H9 (cell line): ENCODE results near the gene TNKS1BP1. TPM values are rescaled to one million over a fixed set of nuclear protein-coding genes. Genes with fewer than 3 reads are reported as not detected.

Source experiments
- DNase-seq: peaks from one replicate; pipeline ENCODE4 v3.0.0-alpha.2; 2017
- H2AFZ ChIP-seq: one replicate; pipeline ENCODE4 v1.6.1; 2013; ENCODE audit warnings: mild to moderate bottlenecking, low read length, control low read depth, moderate library complexity
- H2AK5ac ChIP-seq: 2 replicates; pipeline ENCODE4 v1.6.1; 2013; ENCODE audit warnings: low read length, control low read depth, mixed read lengths; ENCODE audit not compliant: insufficient read length
- H2BK120ac ChIP-seq: one replicate; pipeline ENCODE4 v1.6.1; 2013; ENCODE audit warnings: low read depth, mild to moderate bottlenecking, low read length, control low read depth, inconsistent platforms; ENCODE audit not compliant: poor library complexity, severe bottlenecking
- H2BK12ac ChIP-seq: 2 replicates; pipeline ENCODE4 v1.6.1; 2013; ENCODE audit warnings: low read length, control low read depth, mixed read lengths, low read depth; ENCODE audit not compliant: insufficient read length
- H2BK15ac ChIP-seq: 2 replicates; pipeline ENCODE4 v1.6.1; 2013; ENCODE audit warnings: low read depth, low read length, control low read depth
- H2BK20ac ChIP-seq: one replicate; pipeline ENCODE4 v1.6.1; 2013; ENCODE audit warnings: low read depth, mild to moderate bottlenecking, low read length, control low read depth, inconsistent platforms; ENCODE audit not compliant: poor library complexity, severe bottlenecking
- H2BK5ac ChIP-seq: 2 replicates; pipeline ENCODE4 v1.6.1; 2013; ENCODE audit warnings: low read length, control low read depth, mixed read lengths; ENCODE audit not compliant: insufficient read length
- H3K14ac ChIP-seq: 2 replicates; pipeline ENCODE4 v1.6.1; 2013; ENCODE audit warnings: low read length, control low read depth; ENCODE audit not compliant: insufficient read depth
- H3K18ac ChIP-seq: 2 replicates; pipeline ENCODE4 v1.6.1; 2013; ENCODE audit warnings: low read depth, mild to moderate bottlenecking, mixed read lengths, low read length, control low read depth; ENCODE audit not compliant: insufficient read length
- H3K23ac ChIP-seq: 2 replicates; pipeline ENCODE4 v1.6.1; 2013; ENCODE audit warnings: low read length, control low read depth, mixed read lengths, low read depth; ENCODE audit not compliant: insufficient read length
- H3K23me2 ChIP-seq: 2 replicates; pipeline ENCODE4 v1.6.1; 2013; ENCODE audit warnings: low read depth, mild to moderate bottlenecking, mixed read lengths, low read length, control low read depth; ENCODE audit not compliant: insufficient read length, poor library complexity, severe bottlenecking
- H3K27ac ChIP-seq: 2 replicates; pipeline ENCODE4 v1.5.1; 2013; ENCODE audit warnings: low read length, control low read depth, mixed read lengths, low read depth; ENCODE audit not compliant: insufficient read length
- H3K27me3 ChIP-seq: 2 replicates; pipeline ENCODE4 v1.6.1; 2013; ENCODE audit warnings: low read length, control low read depth, inconsistent platforms; ENCODE audit not compliant: insufficient read depth
- H3K4ac ChIP-seq: 2 replicates; pipeline ENCODE4 v1.6.1; 2013; ENCODE audit warnings: low read depth, mild to moderate bottlenecking, control low read depth, inconsistent platforms, low read length, moderate library complexity
- H3K4me1 ChIP-seq: 2 replicates; pipeline ENCODE4 v1.6.1; 2013; ENCODE audit warnings: low read length, control low read depth, inconsistent platforms; ENCODE audit not compliant: insufficient read depth
- H3K4me2 ChIP-seq: 2 replicates; pipeline ENCODE4 v1.6.1; 2013; ENCODE audit warnings: low read length, control low read depth, mixed read lengths; ENCODE audit not compliant: insufficient read length, insufficient read depth
- H3K56ac ChIP-seq: 2 replicates; pipeline ENCODE4 v1.6.1; 2013; ENCODE audit warnings: low read depth, mild to moderate bottlenecking, mixed read lengths, low read length, control low read depth; ENCODE audit not compliant: insufficient read length
- H3K79me1 ChIP-seq: 2 replicates; pipeline ENCODE4 v1.6.1; 2013; ENCODE audit warnings: low read depth, mild to moderate bottlenecking, moderate library complexity, low read length, control low read depth, inconsistent platforms; ENCODE audit not compliant: insufficient read depth, poor library complexity, severe bottlenecking
- H3K79me2 ChIP-seq: 2 replicates; pipeline ENCODE4 v1.6.1; 2013; ENCODE audit warnings: low read length, control low read depth, inconsistent platforms; ENCODE audit not compliant: insufficient read depth
- H3K9ac ChIP-seq: 2 replicates; pipeline ENCODE4 v1.6.1; 2013; ENCODE audit warnings: low read length, control low read depth, mixed read lengths; ENCODE audit not compliant: insufficient read length; ENCODE audit errors: extremely low read depth
- H3K9me3 ChIP-seq: one replicate; pipeline ENCODE4 v1.6.1; 2013; ENCODE audit warnings: low read depth, low read length, inconsistent platforms; ENCODE audit not compliant: control insufficient read depth
- H3T11ph ChIP-seq: one replicate; pipeline ENCODE4 v1.6.1; 2013; ENCODE audit warnings: mild to moderate bottlenecking, low read length, control low read depth, inconsistent platforms
- H4K20me1 ChIP-seq: one replicate; pipeline ENCODE4 v1.6.1; 2013; ENCODE audit not compliant: control insufficient read depth, insufficient read length, insufficient read depth
- H4K5ac ChIP-seq: 2 replicates; pipeline ENCODE4 v1.6.1; 2013; ENCODE audit warnings: low read depth, mild to moderate bottlenecking, mixed read lengths, low read length, control low read depth; ENCODE audit not compliant: insufficient read length
- H4K8ac ChIP-seq: replicated peaks from 2 replicates; pipeline ENCODE4 v1.6.1; 2013; ENCODE audit warnings: low read length, control low read depth, mixed read lengths, low read depth; ENCODE audit not compliant: insufficient read length
- H4K91ac ChIP-seq: 2 replicates; pipeline ENCODE4 v1.6.1; 2013; ENCODE audit warnings: low read depth, mild to moderate bottlenecking, moderate library complexity, mixed read lengths, low read length, control low read depth; ENCODE audit not compliant: insufficient read length
- H3K27ac Mint-ChIP-seq, 3 experiments: 2 replicates in 2 of 3; 3 replicates in 1 of 3; pipeline ENCODE4 v1.8.0; 2020 to 2021; ENCODE audit warnings: mixed read lengths in 3 of 3, mild to moderate bottlenecking in 1 of 3, moderate library complexity in 1 of 3
- H3K27me3 Mint-ChIP-seq: 2 replicates; pipeline ENCODE4 v1.8.0; 2021; ENCODE audit warnings: low read depth, mild to moderate bottlenecking, moderate library complexity, mixed read lengths
- H3K36me3 Mint-ChIP-seq, 3 experiments: 2 replicates in 2 of 3; 3 replicates in 1 of 3; pipeline ENCODE4 v1.8.0; 2020 to 2021; ENCODE audit warnings: low read depth in 3 of 3, mixed read lengths in 3 of 3; ENCODE audit not compliant: insufficient read depth in 1 of 3
- H3K4me1 Mint-ChIP-seq, 2 experiments: 2 replicates each; pipeline ENCODE4 v1.8.0; 2020; ENCODE audit warnings: mixed read lengths in 2 of 2
- H3K4me3 Mint-ChIP-seq, 2 experiments: 2 replicates in 1 of 2; 3 replicates in 1 of 2; pipeline ENCODE4 v1.8.0; 2020 to 2021; ENCODE audit warnings: mild to moderate bottlenecking in 2 of 2, mixed read lengths in 2 of 2, moderate library complexity in 1 of 2
- H3K9me3 Mint-ChIP-seq, 2 experiments: 2 replicates in 1 of 2; 3 replicates in 1 of 2; pipeline ENCODE4 v1.8.0; 2020; ENCODE audit warnings: mild to moderate bottlenecking in 2 of 2, mixed read lengths in 2 of 2, moderate library complexity in 1 of 2
- CTCF ChIP-seq: fragments of 200-600 bp; sonication (generic); conservative IDR thresholded peaks from 3 replicates; pipeline ENCODE4 v1.8.0; 2021; ENCODE audit warnings: antibody characterized with exemption, mild to moderate bottlenecking
- WGBS: extraction: QIAGEN DNeasy Blood & Tissue Kit; methylation state at CpG from one replicate; pipeline ENCODE4 v1.1.7; 2013; ENCODE audit warnings: missing lambda C conversion rate, low lambda C conversion rate, mixed read lengths; ENCODE audit not compliant: insufficient read length; ENCODE audit errors: extremely low coverage; 5-methylcytosine and 5-hydroxymethylcytosine counted together
- total RNA-seq: library from RNA; stranded (reverse); gene quantifications from 2 replicates; pipeline ENCODE4 v1.2.1, GENCODE V29; 2021

The TNKS1BP1 gene
- total RNA-seq, 1 experiment from 2014 or later = 130 TPM

GRCh38 chr11:57269571-57270021 lies 55.2 kb downstream of the TNKS1BP1 start:
- Histone ChIP-seq H3K23ac (no peak overlapping the region), H2BK120ac (no peak overlapping the region), H4K8ac (no peak overlapping the region), H3K56ac (no peak overlapping the region), H2BK20ac (no peak overlapping the region), H3K27ac (no peak overlapping the region), H3K14ac (no peak overlapping the region), H3K9ac (no peak overlapping the region), H4K5ac (no peak overlapping the region), H2AK5ac (no peak overlapping the region), H2BK15ac (no peak overlapping the region), H3K18ac (no peak overlapping the region), H4K91ac (no peak overlapping the region), H3K79me1 (no peaks in the 10 kb centered on the region), H2BK5ac (no peak overlapping the region), H4K20me1 (no peaks in the 10 kb centered on the region), H3K27me3 (no peaks in the 10 kb centered on the region), H3K4ac (no peak overlapping the region), H2AFZ (no peak overlapping the region), H3K9me3 (peaks cover 9% of the 10 kb centered on the region), H3K4me1 (no peaks in the 10 kb centered on the region), H3K23me2 (no peaks in the 10 kb centered on the region), H2BK12ac (no peak overlapping the region), H3K4me2 (no peak overlapping the region), H3K79me2 (no peaks in the 10 kb centered on the region), H3T11ph (no peak overlapping the region)
- Mint-ChIP-seq H3K36me3 (peaks cover 12 to 23% (median 13%) of the 10 kb centered on the region in 3 experiments; a peak in 6 of 7 replicates), H3K27me3 (peaks cover 5% of the 10 kb centered on the region), H3K4me1 (no peaks in the 10 kb centered on the region), H3K9me3 (peaks cover 17 to 38% of the 10 kb centered on the region in 2 experiments), H3K27ac (no peak overlapping the region; a peak in 1 of 7 replicates), H3K4me3 (no peak overlapping the region)
- no CpG with 5 or more reads among the region's 3 CpGs for WGBS
- TF ChIP-seq CTCF = no peak
- DNase-seq = no peak
